ENCODE data around the gene FUT7. TPM values are rescaled to one million over a fixed set of nuclear protein-coding genes. Genes with fewer than 3 reads are reported as not detected.

FUT7 gene
- total and polyA plus RNA-seq, 2 of the 13 experiments (the other 11 are each of a cell fraction or from before 2014, with no cell fraction given): 0.05 TPM; not detected in 1

GRCh38 chr9:137034709-137035506, 3.0 kb upstream of the FUT7 start (continued):
- no peak for TF ChIP-seq SIX1 (CRISPR knock-in tag; IDR thresholded peaks at IDR 0.05; ENCODE audit: borderline replicate concordance)
- TF ChIP-seq ZNF605 (CRISPR knock-in tag; IDR thresholded peaks at IDR 0.05): no peak
- no peak for TF ChIP-seq MTERF4 (CRISPR knock-in tag; IDR thresholded peaks at IDR 0.05)
- no peak for TF ChIP-seq GZF1 (CRISPR knock-in tag; IDR thresholded peaks at IDR 0.05)
- no peak for TF ChIP-seq RNF219 (CRISPR knock-in tag; IDR thresholded peaks at IDR 0.05)
- no peak for TF ChIP-seq DMAP1 (CRISPR knock-in tag; IDR thresholded peaks at IDR 0.05)
- no peak for TF ChIP-seq ZNF317 (CRISPR knock-in tag; IDR thresholded peaks at IDR 0.05)
- no peak for TF ChIP-seq TAF15 (IDR thresholded peaks at IDR 0.05; ENCODE audit: low read depth, low read length, poor library complexity, severe bottlenecking)
- peak; percentile 60 for TF ChIP-seq PATZ1 (CRISPR knock-in tag; IDR thresholded peaks at IDR 0.05)
- TF ChIP-seq ZKSCAN5 (CRISPR knock-in tag; IDR thresholded peaks at IDR 0.05): no peak
- no peak for TF ChIP-seq ZNF329 (CRISPR knock-in tag; IDR thresholded peaks at IDR 0.05; ENCODE audit: low read depth)
- no peak for TF ChIP-seq IRF1 (CRISPR knock-in tag; IDR thresholded peaks at IDR 0.05; ENCODE audit: low read depth)
- no peak for TF ChIP-seq BATF2 (CRISPR knock-in tag; IDR thresholded peaks at IDR 0.05)
- no peak for TF ChIP-seq ZNF18 (CRISPR knock-in tag; IDR thresholded peaks at IDR 0.05; ENCODE audit: insufficient replicate concordance)
- no peak for TF ChIP-seq ZNF629 (CRISPR knock-in tag; conservative IDR thresholded peaks at IDR 0.05)
- TF ChIP-seq LCORL (IDR thresholded peaks at IDR 0.05): no peak
- 0 out of 2 replicates have a peak, but pooled peaks have one; percentile 45 for TF ChIP-seq LCORL (CRISPR knock-in tag; IDR thresholded peaks at IDR 0.05)
- no peak for TF ChIP-seq NONO (IDR thresholded peaks at IDR 0.05)
- no peak for TF ChIP-seq NONO (CRISPR knock-in tag; conservative IDR thresholded peaks at IDR 0.05)
- TF ChIP-seq KAT7 (CRISPR knock-in tag; IDR thresholded peaks at IDR 0.05; ENCODE audit: borderline replicate concordance): no peak
- no peak for TF ChIP-seq NR1H2 (CRISPR knock-in tag; IDR thresholded peaks at IDR 0.05; ENCODE audit: borderline replicate concordance, low read depth)
- no peak for TF ChIP-seq NPAS2 (CRISPR knock-in tag; IDR thresholded peaks at IDR 0.05; ENCODE audit: borderline replicate concordance)
